ENCODE measurements around the gene MAP2. TPM values are rescaled to one million over a fixed set of nuclear protein-coding genes. Genes with fewer than 3 reads are reported as not detected.

MAP2 gene
- total RNA-seq, 1 donor from 2014 or later, result 6.9 TPM

DNA sequence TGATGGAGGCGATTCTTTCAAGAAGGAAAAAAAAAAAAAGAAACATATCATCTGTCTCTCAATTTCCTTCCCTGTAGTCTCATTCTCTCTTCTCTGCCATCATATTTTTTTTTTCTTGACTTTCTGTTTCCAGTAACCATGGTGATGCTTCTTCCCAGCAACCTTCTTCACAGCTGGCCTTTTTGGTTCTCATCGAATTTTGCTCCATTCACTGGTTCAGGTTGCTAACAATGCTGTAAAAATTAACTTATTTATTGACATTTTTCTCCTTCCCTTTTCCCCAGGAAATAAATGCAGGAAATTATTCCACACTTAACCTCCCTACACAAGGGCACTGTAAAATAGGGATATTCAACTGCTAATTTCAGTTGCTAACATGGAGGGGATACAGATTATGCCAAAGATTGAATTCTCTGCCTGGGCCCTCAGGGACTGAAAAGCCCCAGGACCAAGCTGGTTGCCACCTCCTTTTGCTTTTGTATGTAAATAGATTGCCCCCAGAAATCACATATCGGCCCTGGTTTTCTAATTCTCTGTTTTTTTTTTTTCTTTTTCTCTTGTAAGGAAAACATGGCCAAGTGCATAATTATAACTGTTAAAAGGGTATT, 154.7 kb downstream of the MAP2 start:
- H3K27ac Mint-ChIP-seq, result no peak overlapping the region
- H3K4me3 Mint-ChIP-seq, result no peak overlapping the region

DNA sequence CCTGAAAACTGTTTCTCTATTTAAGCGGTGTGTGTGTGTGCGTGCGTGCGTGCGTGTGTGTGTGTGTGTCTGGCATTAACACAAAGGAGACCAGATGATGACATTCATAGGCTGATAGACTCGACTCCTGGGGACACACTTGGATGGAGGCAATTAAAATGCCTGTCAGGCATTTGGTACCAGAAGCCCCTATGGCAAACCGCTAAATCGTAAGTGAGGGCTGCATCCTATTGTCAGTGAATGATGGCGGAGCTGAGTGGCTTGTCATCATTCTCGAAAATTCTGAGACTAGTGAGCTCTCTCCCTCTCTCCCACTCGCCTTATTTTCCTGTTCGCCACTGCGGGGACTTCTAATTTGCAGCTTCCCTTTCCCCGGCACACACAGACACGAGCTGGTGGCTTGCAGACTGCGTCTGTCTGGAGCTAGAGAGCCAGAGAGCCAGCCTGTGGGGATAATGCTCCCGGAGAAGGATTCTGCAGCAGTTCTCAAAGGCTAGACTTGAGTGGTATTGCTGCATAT, 155.4 kb downstream of the MAP2 start:
- H3K27ac Mint-ChIP-seq, result no peak overlapping the region
- peaks cover 3% of the 10 kb centered on the region for H3K4me1 Mint-ChIP-seq
- TF ChIP-seq, protein P1, sequence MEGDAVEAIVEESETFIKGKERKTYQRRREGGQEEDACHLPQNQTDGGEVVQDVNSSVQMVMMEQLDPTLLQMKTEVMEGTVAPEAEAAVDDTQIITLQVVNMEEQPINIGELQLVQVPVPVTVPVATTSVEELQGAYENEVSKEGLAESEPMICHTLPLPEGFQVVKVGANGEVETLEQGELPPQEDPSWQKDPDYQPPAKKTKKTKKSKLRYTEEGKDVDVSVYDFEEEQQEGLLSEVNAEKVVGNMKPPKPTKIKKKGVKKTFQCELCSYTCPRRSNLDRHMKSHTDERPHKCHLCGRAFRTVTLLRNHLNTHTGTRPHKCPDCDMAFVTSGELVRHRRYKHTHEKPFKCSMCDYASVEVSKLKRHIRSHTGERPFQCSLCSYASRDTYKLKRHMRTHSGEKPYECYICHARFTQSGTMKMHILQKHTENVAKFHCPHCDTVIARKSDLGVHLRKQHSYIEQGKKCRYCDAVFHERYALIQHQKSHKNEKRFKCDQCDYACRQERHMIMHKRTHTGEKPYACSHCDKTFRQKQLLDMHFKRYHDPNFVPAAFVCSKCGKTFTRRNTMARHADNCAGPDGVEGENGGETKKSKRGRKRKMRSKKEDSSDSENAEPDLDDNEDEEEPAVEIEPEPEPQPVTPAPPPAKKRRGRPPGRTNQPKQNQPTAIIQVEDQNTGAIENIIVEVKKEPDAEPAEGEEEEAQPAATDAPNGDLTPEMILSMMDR (IDR thresholded peaks at IDR 0.05; ENCODE audit: unreplicated experiment), result no peak
- no peaks in the 10 kb centered on the region for H3K36me3 Mint-ChIP-seq
- H3K4me3 Mint-ChIP-seq, result no peak overlapping the region
- no peaks in the 10 kb centered on the region for H3K9me3 Mint-ChIP-seq
- no peak for DNase-seq (ENCODE audit: low spot score in 2 of 2, unreplicated experiment in 2 of 2)
- no peaks in the 10 kb centered on the region for H3K27me3 Mint-ChIP-seq (ENCODE audit: low read depth)

More for the DNA sequence above, 154.7 kb downstream of the MAP2 start:
- Mint-ChIP-seq H3K4me1 (peaks cover 3% of the 10 kb centered on the region), H3K9me3 (no peaks in the 10 kb centered on the region), H3K27me3 (ENCODE audit: low read depth) (no peaks in the 10 kb centered on the region), H3K36me3 (no peaks in the 10 kb centered on the region)
- TF ChIP-seq, protein P1 (IDR thresholded peaks at IDR 0.05; ENCODE audit: unreplicated experiment), result no peak
- no peak for DNase-seq (ENCODE audit: low spot score in 2 of 2, unreplicated experiment in 2 of 2)

DNA sequence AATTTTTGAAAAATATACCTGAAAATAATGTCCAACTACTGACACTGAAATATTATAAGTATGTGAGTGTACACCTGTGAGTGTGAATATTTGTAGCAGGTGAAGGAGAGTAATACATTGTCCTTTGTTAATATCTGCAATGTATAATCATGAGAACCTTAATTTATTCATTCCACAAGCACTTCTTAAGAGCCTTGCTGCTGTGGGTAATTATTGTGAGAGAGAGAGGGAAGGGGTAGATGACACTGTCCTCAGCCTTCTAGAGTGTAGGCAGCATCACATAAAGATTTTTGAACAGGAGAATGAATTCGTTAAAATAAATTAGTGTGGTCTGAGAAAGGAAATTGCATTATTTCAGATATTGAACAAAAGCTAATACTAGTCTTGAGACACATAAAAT, 157.2 kb downstream of the MAP2 start:
- Mint-ChIP-seq H3K9me3 (no peaks in the 10 kb centered on the region), H3K27ac (no peak overlapping the region), H3K36me3 (no peaks in the 10 kb centered on the region), H3K4me1 (peaks cover 3% of the 10 kb centered on the region), H3K4me3 (no peak overlapping the region), H3K27me3 (ENCODE audit: low read depth) (no peaks in the 10 kb centered on the region)
- TF ChIP-seq, protein P1 (IDR thresholded peaks at IDR 0.05; ENCODE audit: unreplicated experiment), result no peak
- DNase-seq (ENCODE audit: low spot score in 2 of 2, unreplicated experiment in 2 of 2), result no peak

DNA sequence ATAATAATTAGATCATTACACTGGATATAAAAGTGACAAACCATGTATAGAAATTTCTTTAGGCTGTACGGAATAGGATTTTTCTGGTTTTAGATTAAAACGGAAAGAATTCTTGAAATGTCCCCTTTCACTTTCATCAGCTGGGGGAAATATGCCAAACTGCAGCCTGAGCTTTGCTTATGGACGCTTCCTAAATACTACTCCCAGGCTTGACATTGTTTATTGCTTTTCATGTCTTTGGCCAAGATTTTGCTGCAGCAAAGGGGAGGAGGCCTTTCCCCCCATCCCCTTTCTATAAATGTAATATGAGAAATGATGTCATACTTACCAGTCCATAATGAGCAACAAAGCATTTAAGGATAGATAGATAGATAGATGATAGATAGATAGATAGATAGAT, 158.4 kb downstream of the MAP2 start:
- no peaks in the 10 kb centered on the region for H3K27me3 Mint-ChIP-seq (ENCODE audit: low read depth)
- no peak for DNase-seq (ENCODE audit: low spot score in 2 of 2, unreplicated experiment in 2 of 2)
- no peak overlapping the region for H3K27ac Mint-ChIP-seq
- no peaks in the 10 kb centered on the region for H3K4me1 Mint-ChIP-seq
- H3K4me3 Mint-ChIP-seq, result no peak overlapping the region
- H3K9me3 Mint-ChIP-seq, result no peaks in the 10 kb centered on the region
- TF ChIP-seq, protein P1 (IDR thresholded peaks at IDR 0.05; ENCODE audit: unreplicated experiment), result no peak
- no peaks in the 10 kb centered on the region for H3K36me3 Mint-ChIP-seq

DNA sequence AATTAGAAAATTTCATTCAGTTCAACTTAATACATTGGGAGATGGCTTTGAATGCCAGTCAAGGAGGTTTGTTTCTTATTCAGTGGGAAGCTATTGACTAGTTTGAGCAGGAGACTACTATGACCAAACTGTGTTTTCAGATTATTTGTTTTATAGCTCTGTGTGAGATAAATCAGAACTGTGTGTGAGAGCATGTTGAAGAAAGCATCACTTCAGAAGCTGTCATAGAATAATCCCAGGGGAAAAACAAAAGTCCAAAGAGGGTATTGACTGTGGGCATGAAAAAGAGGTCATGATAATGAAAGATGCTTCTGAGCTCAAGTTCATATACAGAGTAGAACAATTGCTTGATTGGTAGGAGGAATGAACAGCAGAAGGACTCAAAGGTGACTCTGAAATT, 160.6 kb downstream of the MAP2 start:
- Mint-ChIP-seq H3K4me1 (no peaks in the 10 kb centered on the region), H3K36me3 (no peaks in the 10 kb centered on the region), H3K27me3 (ENCODE audit: low read depth) (no peaks in the 10 kb centered on the region), H3K4me3 (no peak overlapping the region), H3K27ac (no peak overlapping the region), H3K9me3 (no peaks in the 10 kb centered on the region)
- TF ChIP-seq, protein P1 (IDR thresholded peaks at IDR 0.05; ENCODE audit: unreplicated experiment), result no peak
- no peak for DNase-seq (ENCODE audit: low spot score in 2 of 2, unreplicated experiment in 2 of 2)
